K562 (cell line): ENCODE results near the gene DCAF7. TPM values are rescaled to one million over a fixed set of nuclear protein-coding genes. Genes with fewer than 3 reads are reported as not detected.

Source experiments
- ARID2 ChIP-seq: fragments of 450-650 bp; IDR thresholded peaks from 2 replicates; pipeline ENCODE4 v1.6.1; 2017; ENCODE audit warnings: antibody characterized with exemption, mild to moderate bottlenecking
- BACH1 ChIP-seq: fragments of 200-800 bp; sonication (Bioruptor generic); IDR thresholded peaks from 2 replicates; pipeline ENCODE4 v1.6.1; 2016; ENCODE audit warnings: missing genetic modification characterization, missing compliant biosample characterization
- DPF2 ChIP-seq: fragments of 450-650 bp; IDR thresholded peaks from 2 replicates; pipeline ENCODE4 v1.6.1; 2016
- ESRRA ChIP-seq: fragments of 450-650 bp; IDR thresholded peaks from 2 replicates; pipeline ENCODE4 v1.6.1; 2014; ENCODE audit warnings: low read depth, mild to moderate bottlenecking, moderate library complexity, borderline replicate concordance
- FOXA1 ChIP-seq: fragments of 450-650 bp; IDR thresholded peaks from 2 replicates; pipeline ENCODE4 v1.6.1; 2016; ENCODE audit warnings: mild to moderate bottlenecking, borderline replicate concordance
- GABPB1 ChIP-seq: sonication (generic); formaldehyde crosslinking; IDR thresholded peaks from 2 replicates; pipeline ENCODE4 v1.8.0; 2022; ENCODE audit warnings: mild to moderate bottlenecking, missing genetic modification reagents
- PHB ChIP-seq: fragments of 250-450 bp; sonication (Bioruptor Pico); IDR thresholded peaks from 2 replicates; pipeline ENCODE4 v1.5.0; 2021
- PPARD ChIP-seq: fragments of 250-450 bp; sonication (Bioruptor Pico); IDR thresholded peaks from 2 replicates; pipeline ENCODE4 v1.8.0; 2022; ENCODE audit warnings: inconsistent platforms, mild to moderate bottlenecking, moderate library complexity
- PRMT5 ChIP-seq: sonication (generic); formaldehyde crosslinking; IDR thresholded peaks from 2 replicates; pipeline ENCODE4 v1.5.0; 2020; ENCODE audit warnings: missing genetic modification reagents
- RUNX1 ChIP-seq: sonication (generic); IDR thresholded peaks from 2 replicates; pipeline ENCODE4 v1.6.1; 2016; ENCODE audit warnings: antibody characterized with exemption, low read depth
- SMAD3 ChIP-seq: fragments of 450-650 bp; formaldehyde crosslinking; conservative IDR thresholded peaks from 2 replicates; pipeline ENCODE4 v1.4.0; 2020; ENCODE audit warnings: mild to moderate bottlenecking
- SNIP1 ChIP-seq: fragments of 450-650 bp; IDR thresholded peaks from 2 replicates; pipeline ENCODE4 v1.7.1; 2017; ENCODE audit warnings: low read depth, mild to moderate bottlenecking
- TRIM24 ChIP-seq, 2 experiments: fragments of 450-650 bp; IDR thresholded peaks; 2 replicates each; pipeline ENCODE4 v1.6.1; 2016
- ZC3H11A ChIP-seq: IDR thresholded peaks from 2 replicates; pipeline ENCODE4 v1.6.1; 2012; ENCODE audit warnings: low read depth, low read length, improper control_type of control experiment
- ZKSCAN3 ChIP-seq: fragments of 250-450 bp; sonication (Bioruptor Pico); IDR thresholded peaks from 2 replicates; pipeline ENCODE4 v1.4.0; 2020
- ZNF133 ChIP-seq: fragments of 250-450 bp; sonication (Bioruptor Pico); IDR thresholded peaks from 2 replicates; pipeline ENCODE4 v1.4.0; 2020; ENCODE audit warnings: mild to moderate bottlenecking
- ZNF143 ChIP-seq: sonication (generic); formaldehyde crosslinking; IDR thresholded peaks from 2 replicates; pipeline ENCODE4 v1.9.0; 2022; ENCODE audit warnings: mild to moderate bottlenecking, missing genetic modification reagents
- ZNF41 ChIP-seq: fragments of 250-450 bp; sonication (Bioruptor Pico); conservative IDR thresholded peaks from 2 replicates; pipeline ENCODE4 v1.4.0; 2020; ENCODE audit warnings: mild to moderate bottlenecking
- polyA plus RNA-seq, 8 experiments: library from polyadenylated mRNA; depleted of rRNA in 4 of 8; stranded (reverse) in 5 of 8; unstranded in 3 of 8; fragments of >200 nt; fragmentation: Nextera tagmentation in 2 of 8; fragmentation: Illumina TruSeq in 1 of 8; extraction: Ambion mirVana in 2 of 8; extraction: Trizol in 1 of 8; gene quantifications; 2 replicates each; pipeline versions ENCODE4 v1.2.1 to v1.2.3, GENCODE V29; 2011 to 2014; ENCODE audit warnings: inconsistent platforms in 1 of 8, missing spikeins in 1 of 8
- total RNA-seq, 7 experiments: library from RNA; depleted of rRNA in 6 of 7; stranded (reverse); fragments of >200 nt in 6 of 7; fragmentation: Illumina TruSeq in 2 of 7; extraction: Trizol in 2 of 7; gene quantifications; 2 replicates each; pipeline versions ENCODE4 v1.2.1 to v1.2.3, GENCODE V29; 2011 to 2021; ENCODE audit warnings: low replicate concordance in 1 of 7
- TF ChIP-seq, protein P1 (sequence below): fragments of 200-400 bp; formaldehyde crosslinking; IDR thresholded peaks from 2 replicates; pipeline ENCODE4 v1.6.1; 2017; ENCODE audit warnings: mild to moderate bottlenecking, low read depth, low read length, moderate library complexity
- TF ChIP-seq, protein P2 (sequence below), 2 experiments: fragments of 450-650 bp; IDR thresholded peaks; 2 replicates each; pipeline ENCODE4 v1.6.1; 2018; ENCODE audit warnings: mild to moderate bottlenecking in 2 of 2, low read depth in 1 of 2; ENCODE audit not compliant: partially characterized antibody in 2 of 2
- TF ChIP-seq, protein P3 (sequence below): fragments of 450-650 bp; IDR thresholded peaks from 2 replicates; pipeline ENCODE4 v1.6.1; 2017; ENCODE audit warnings: antibody characterized with exemption, mild to moderate bottlenecking

The DCAF7 gene
- total and polyA plus RNA-seq, 9 of the 15 experiments (the other 6 are each of a cell fraction or from before 2014, with no cell fraction given): 30.8 to 123 (median 40.2) TPM

DNA sequence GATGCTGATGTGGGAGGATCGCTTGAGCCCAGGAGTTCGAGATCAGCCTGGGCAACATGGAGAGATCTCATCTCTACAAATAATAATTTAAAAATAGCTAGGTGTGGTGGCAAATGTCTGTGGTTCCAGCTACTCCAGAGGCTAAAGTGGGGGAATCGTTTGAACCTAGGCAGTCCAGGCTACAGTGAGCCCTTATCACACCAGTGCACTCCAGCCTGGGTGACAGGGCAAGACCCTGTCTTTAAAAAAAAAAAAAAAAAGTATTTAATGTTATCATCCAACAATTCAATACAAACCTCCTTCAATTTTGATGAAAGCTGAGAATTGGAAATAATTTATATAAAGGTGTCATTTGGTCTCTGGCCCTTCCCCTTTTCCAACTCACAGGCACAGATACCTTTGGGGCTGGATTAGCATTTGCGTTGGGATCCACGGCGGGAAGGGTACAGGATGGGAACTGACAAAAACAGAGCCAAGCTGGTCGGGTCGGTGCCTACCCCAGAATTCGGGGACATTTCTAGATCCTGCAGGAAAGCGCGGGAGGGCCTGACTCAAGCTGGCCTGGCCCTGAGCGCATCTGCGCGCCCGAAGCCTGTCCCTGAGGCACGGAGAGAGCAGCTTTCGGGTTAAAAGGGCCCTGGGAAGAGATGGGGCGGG lies 860 bp upstream of the DCAF7 start (continued):
- TF ChIP-seq ZNF133 (CRISPR knock-in tag) (no peak), RUNX1 (no peak), GABPB1 (CRISPR knock-in tag) (no peak), PHB (CRISPR knock-in tag) (0 out of 2 replicates have a peak, but pooled peaks have one; percentile 53), SNIP1 (no peak), PPARD (no peak), PRMT5 (no peak), TRIM24 (IDR thresholded peaks at IDR 0.05) (no peak), ZC3H11A (no peak), ZNF143 (CRISPR knock-in tag) (no peak), ESRRA (no peak), ARID2 (no peak), BACH1 (tag) (no peak), SMAD3 (CRISPR knock-in tag) (no peak), ZNF41 (CRISPR knock-in tag) (no peak), ZKSCAN3 (CRISPR knock-in tag) (no peak), FOXA1 (no peak), DPF2 (peak; percentile 74)
- TF ChIP-seq, protein P1, sequence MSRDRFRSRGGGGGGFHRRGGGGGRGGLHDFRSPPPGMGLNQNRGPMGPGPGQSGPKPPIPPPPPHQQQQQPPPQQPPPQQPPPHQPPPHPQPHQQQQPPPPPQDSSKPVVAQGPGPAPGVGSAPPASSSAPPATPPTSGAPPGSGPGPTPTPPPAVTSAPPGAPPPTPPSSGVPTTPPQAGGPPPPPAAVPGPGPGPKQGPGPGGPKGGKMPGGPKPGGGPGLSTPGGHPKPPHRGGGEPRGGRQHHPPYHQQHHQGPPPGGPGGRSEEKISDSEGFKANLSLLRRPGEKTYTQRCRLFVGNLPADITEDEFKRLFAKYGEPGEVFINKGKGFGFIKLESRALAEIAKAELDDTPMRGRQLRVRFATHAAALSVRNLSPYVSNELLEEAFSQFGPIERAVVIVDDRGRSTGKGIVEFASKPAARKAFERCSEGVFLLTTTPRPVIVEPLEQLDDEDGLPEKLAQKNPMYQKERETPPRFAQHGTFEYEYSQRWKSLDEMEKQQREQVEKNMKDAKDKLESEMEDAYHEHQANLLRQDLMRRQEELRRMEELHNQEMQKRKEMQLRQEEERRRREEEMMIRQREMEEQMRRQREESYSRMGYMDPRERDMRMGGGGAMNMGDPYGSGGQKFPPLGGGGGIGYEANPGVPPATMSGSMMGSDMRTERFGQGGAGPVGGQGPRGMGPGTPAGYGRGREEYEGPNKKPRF: no peak
- TF ChIP-seq, protein P2, sequence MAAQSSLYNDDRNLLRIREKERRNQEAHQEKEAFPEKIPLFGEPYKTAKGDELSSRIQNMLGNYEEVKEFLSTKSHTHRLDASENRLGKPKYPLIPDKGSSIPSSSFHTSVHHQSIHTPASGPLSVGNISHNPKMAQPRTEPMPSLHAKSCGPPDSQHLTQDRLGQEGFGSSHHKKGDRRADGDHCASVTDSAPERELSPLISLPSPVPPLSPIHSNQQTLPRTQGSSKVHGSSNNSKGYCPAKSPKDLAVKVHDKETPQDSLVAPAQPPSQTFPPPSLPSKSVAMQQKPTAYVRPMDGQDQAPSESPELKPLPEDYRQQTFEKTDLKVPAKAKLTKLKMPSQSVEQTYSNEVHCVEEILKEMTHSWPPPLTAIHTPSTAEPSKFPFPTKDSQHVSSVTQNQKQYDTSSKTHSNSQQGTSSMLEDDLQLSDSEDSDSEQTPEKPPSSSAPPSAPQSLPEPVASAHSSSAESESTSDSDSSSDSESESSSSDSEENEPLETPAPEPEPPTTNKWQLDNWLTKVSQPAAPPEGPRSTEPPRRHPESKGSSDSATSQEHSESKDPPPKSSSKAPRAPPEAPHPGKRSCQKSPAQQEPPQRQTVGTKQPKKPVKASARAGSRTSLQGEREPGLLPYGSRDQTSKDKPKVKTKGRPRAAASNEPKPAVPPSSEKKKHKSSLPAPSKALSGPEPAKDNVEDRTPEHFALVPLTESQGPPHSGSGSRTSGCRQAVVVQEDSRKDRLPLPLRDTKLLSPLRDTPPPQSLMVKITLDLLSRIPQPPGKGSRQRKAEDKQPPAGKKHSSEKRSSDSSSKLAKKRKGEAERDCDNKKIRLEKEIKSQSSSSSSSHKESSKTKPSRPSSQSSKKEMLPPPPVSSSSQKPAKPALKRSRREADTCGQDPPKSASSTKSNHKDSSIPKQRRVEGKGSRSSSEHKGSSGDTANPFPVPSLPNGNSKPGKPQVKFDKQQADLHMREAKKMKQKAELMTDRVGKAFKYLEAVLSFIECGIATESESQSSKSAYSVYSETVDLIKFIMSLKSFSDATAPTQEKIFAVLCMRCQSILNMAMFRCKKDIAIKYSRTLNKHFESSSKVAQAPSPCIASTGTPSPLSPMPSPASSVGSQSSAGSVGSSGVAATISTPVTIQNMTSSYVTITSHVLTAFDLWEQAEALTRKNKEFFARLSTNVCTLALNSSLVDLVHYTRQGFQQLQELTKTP (IDR thresholded peaks at IDR 0.05; ENCODE audit: low read depth in 1 of 2, partially characterized antibody in 2 of 2): peak; percentile 30 to 50
- TF ChIP-seq, protein P3, sequence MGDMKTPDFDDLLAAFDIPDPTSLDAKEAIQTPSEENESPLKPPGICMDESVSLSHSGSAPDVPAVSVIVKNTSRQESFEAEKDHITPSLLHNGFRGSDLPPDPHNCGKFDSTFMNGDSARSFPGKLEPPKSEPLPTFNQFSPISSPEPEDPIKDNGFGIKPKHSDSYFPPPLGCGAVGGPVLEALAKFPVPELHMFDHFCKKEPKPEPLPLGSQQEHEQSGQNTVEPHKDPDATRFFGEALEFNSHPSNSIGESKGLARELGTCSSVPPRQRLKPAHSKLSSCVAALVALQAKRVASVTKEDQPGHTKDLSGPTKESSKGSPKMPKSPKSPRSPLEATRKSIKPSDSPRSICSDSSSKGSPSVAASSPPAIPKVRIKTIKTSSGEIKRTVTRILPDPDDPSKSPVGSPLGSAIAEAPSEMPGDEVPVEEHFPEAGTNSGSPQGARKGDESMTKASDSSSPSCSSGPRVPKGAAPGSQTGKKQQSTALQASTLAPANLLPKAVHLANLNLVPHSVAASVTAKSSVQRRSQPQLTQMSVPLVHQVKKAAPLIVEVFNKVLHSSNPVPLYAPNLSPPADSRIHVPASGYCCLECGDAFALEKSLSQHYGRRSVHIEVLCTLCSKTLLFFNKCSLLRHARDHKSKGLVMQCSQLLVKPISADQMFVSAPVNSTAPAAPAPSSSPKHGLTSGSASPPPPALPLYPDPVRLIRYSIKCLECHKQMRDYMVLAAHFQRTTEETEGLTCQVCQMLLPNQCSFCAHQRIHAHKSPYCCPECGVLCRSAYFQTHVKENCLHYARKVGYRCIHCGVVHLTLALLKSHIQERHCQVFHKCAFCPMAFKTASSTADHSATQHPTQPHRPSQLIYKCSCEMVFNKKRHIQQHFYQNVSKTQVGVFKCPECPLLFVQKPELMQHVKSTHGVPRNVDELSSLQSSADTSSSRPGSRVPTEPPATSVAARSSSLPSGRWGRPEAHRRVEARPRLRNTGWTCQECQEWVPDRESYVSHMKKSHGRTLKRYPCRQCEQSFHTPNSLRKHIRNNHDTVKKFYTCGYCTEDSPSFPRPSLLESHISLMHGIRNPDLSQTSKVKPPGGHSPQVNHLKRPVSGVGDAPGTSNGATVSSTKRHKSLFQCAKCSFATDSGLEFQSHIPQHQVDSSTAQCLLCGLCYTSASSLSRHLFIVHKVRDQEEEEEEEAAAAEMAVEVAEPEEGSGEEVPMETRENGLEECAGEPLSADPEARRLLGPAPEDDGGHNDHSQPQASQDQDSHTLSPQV: peak; percentile 55; the same call in 1 of the 2 replicates
